NK-92 (cell line): ENCODE measurements around the gene KLK12.

Experiments
- DNase-seq: peaks from one replicate; lab custom pipeline; 2025; ENCODE audit not compliant: unreplicated experiment; lab: John Stamatoyannopoulos, UW

KLK12 gene

DNA sequence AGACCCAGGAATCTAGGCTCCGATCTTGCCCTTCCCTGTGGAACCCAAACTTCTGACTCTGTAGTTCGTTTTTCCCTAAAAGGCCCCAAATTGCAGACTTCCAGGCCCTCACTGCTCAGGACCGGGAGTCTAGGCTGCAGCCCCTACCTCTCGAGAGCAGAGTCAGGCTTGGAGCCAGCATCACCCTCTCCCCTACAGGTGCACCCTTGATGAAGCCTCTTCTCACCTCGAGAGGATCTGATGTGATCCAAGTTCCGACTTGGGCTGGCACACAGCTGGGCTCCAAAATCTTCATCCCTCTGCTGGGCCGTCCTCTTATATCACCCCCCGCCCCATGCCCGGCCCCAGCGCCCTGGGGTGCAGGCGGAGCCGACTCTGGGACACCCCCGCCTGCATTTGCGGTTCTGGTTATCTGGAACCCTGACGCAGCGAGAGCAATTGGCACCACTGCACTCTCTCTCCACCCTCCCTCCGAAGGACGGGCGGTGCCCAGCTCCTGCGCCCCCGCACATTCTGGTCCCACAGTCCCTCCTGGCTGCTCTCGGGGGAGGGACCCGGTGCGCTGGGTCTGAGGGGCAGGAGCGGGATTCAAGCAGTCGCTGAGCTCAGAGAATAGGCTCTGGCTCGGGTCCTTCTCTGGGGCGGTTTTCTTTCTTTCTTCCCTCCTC, 51.0 kb downstream of the KLK12 start, which contains the start of gene KLK7:
Gene KLK7 (minus strand): TSS at position 293 of the 668 bp plus-strand sequence. CDS start 1,518 bp downstream, outside the sequence.
- DNase-seq, result no peak

DNA sequence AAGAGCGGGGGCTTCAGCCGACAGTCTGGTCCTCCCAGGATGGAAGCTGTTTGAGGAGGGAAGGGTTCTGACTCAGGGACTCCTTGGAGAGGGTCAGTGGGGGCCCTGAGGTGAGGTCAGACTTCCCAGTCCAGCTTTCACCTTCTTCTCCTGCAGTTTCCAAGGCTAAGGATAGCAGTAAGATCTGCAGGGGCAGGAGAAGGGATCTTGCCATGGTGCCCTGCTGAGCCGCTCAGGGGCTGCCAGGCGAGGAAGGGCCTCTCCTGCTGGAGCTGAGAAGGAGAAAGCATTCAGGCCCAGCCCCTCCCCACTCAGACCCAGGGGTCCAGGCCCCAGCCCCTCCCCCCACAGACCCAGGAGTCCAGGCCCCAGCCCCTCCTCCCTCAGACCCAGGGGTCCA, 52.6 kb downstream of the KLK12 start:
- no peak for DNase-seq

DNA sequence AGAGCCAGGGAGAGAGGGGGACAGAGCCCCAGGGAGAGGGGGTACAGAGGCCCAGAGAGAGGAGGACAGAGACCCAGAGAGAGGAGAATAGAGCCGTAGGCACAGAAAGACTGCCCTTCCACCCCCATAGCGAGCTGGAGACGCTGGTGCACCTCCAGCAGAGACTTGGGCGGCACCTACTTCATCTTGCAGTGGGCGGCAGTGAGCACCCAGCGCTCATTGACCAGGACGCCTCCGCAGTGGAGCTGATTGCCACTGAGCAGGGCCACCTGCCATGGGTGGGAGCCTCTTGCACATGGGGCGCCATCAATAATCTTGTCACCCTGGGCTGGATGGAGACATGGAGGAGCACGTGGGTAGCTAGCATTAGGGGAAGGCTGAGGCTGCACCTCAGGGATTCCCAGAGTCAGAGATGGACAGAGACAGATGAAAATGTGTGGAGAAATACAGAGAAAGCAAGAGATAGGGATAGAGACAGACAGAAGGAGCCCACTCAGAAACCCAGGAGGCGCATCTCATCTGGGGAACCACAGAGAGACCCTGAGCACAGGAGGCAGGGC, 53.1 kb downstream of the KLK12 start:
- DNase-seq, result no peak

DNA sequence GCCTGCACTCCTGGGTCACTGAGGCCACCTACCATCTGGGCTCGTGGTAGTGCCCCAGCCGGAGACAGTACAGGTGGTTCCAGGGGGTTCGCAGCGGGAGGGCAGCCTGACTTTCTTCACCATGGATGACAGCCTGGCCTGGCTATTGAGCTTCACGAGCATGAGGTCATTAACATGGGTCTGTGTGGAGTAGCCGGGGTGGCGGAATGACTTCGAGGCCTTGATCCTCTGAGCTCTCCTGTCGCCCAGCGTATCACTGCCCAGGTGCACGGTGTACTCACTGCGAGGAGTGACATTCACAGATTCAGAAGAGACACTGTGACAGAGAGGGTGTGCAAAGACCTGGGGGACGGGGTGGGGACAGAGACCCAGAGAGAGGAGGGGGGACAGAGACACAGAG, 54.6 kb downstream of the KLK12 start:
- DNase-seq, result no peak

DNA sequence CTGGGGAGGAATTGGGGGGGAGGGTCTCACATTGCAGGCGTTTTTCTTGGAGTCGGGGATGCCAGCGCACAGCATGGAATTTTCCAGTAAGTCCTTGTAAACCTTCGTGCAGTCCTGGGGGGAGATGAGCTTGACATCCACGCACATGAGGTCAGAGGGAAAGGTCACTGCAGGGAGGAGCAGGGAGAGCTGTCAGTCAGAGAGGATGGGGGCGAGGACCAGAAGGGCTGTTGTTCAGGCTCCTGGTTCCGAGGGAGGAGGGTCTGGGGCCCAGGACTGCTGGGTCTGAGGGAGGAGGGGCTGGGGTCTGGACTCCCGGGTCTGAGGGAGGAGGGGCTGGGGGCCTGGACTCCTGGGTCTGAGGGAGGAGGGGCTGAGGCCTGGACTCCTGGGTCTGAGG, 55.0 kb downstream of the KLK12 start:
- DNase-seq, result no peak
